ENCODE data around the gene TSPAN3. TPM values are rescaled to one million over a fixed set of nuclear protein-coding genes. Genes with fewer than 3 reads are reported as not detected.
A peak's percentile ranks its signal among the peaks of the same experiment; 100 is the strongest.

Gene TSPAN3
- total and polyA plus RNA-seq, 4 donors = 49.3 to 82.8 (median 78.7) TPM

- H3K27ac ChIP-seq (ENCODE audit: low read depth in 1 of 2, low read length in 2 of 2) = no peak overlapping the region
- TF ChIP-seq REST (IDR thresholded peaks at IDR 0.05) (no peak), FOXA1 (IDR thresholded peaks at IDR 0.05) (no peak), NR2F2 (IDR thresholded peaks at IDR 0.05) (no peak), TAF1 (conservative IDR thresholded peaks at IDR 0.05) (no peak), HNF4A (conservative IDR thresholded peaks at IDR 0.05) (no peak), YY1 (IDR thresholded peaks at IDR 0.05) (no peak), JUND (IDR thresholded peaks at IDR 0.05) (no peak), GABPA (IDR thresholded peaks at IDR 0.05 in 1 of 2, conservative IDR thresholded peaks at IDR 0.05 in 1 of 2) (no peak), EGR1 (IDR thresholded peaks at IDR 0.05; ENCODE audit: low read depth in 2 of 2) (no peak), HNF4G (IDR thresholded peaks at IDR 0.05) (no peak), ZBTB33 (IDR thresholded peaks at IDR 0.05) (no peak), RXRA (IDR thresholded peaks at IDR 0.05) (no peak), SP1 (IDR thresholded peaks at IDR 0.05) (no peak)
- TF ChIP-seq, protein P1, sequence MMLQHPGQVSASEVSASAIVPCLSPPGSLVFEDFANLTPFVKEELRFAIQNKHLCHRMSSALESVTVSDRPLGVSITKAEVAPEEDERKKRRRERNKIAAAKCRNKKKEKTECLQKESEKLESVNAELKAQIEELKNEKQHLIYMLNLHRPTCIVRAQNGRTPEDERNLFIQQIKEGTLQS (IDR thresholded peaks at IDR 0.05) = no peak
- TF ChIP-seq, protein P2, sequence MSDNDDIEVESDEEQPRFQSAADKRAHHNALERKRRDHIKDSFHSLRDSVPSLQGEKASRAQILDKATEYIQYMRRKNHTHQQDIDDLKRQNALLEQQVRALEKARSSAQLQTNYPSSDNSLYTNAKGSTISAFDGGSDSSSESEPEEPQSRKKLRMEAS (IDR thresholded peaks at IDR 0.05) = no peak
- TF ChIP-seq, protein P3, sequence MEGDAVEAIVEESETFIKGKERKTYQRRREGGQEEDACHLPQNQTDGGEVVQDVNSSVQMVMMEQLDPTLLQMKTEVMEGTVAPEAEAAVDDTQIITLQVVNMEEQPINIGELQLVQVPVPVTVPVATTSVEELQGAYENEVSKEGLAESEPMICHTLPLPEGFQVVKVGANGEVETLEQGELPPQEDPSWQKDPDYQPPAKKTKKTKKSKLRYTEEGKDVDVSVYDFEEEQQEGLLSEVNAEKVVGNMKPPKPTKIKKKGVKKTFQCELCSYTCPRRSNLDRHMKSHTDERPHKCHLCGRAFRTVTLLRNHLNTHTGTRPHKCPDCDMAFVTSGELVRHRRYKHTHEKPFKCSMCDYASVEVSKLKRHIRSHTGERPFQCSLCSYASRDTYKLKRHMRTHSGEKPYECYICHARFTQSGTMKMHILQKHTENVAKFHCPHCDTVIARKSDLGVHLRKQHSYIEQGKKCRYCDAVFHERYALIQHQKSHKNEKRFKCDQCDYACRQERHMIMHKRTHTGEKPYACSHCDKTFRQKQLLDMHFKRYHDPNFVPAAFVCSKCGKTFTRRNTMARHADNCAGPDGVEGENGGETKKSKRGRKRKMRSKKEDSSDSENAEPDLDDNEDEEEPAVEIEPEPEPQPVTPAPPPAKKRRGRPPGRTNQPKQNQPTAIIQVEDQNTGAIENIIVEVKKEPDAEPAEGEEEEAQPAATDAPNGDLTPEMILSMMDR (IDR thresholded peaks at IDR 0.05; ENCODE audit: low read depth, low read length, missing input control) = no peak
- no peak overlapping the region for H3K9ac ChIP-seq (ENCODE audit: low read depth in 1 of 2, low read length in 2 of 2)
- peak; percentile 30 for DNase-seq (ENCODE audit: low spot score)
- WGBS = 98% methylated on average over 4 of the region's 4 CpGs
- H3K9me3 ChIP-seq (ENCODE audit: control insufficient read depth in 4 of 4, low read length in 3 of 4) = no peaks in the 10 kb centered on the region
- no peaks in the 10 kb centered on the region for H3K27me3 ChIP-seq (ENCODE audit: control insufficient read depth in 4 of 4, insufficient read depth in 4 of 4, low read length in 3 of 4)
- H3K4me3 ChIP-seq (ENCODE audit: low read depth in 1 of 3, low read length in 3 of 3) = no peak overlapping the region
- H3K36me3 ChIP-seq (ENCODE audit: control insufficient read depth in 4 of 4, insufficient read depth in 3 of 4, low read depth in 1 of 4, low read length in 3 of 4) = no peaks in the 10 kb centered on the region
- H3K4me1 ChIP-seq (ENCODE audit: control insufficient read depth in 4 of 4, insufficient read depth in 4 of 4, low read length in 3 of 4) = peaks cover 0 to 1% (median 0%) of the 10 kb centered on the region in 4 donors
Measured at GRCh38 chr15:77033417-77033728, 37.5 kb downstream of the TSPAN3 start.

Measured in liver (tissue), 9 donors.